Suppressor macrophage treated with lipopolysaccharide for 1 hour (primary cell): ENCODE data around the gene GALE.
"Not testable (repeated sequence)": the region's sequence is repeated elsewhere in the genome, so short reads cannot be mapped to it uniquely, and the experiment has no call there.

Experiments used
- DNase-seq, 3 donors: peaks; one replicate each; pipeline ENCODE4 v3.0.0-alpha.2; 2020 to 2022

Gene GALE

GRCh38 chr1:23792151-23792945 lies 8.2 kb downstream of the GALE start:
- no peak for DNase-seq

- DNase-seq: peak in 1 of 3 donors; percentile 31
Measured at GRCh38 chr1:23791516-23792047, 9.0 kb downstream of the GALE start.

GRCh38 chr1:23790696-23791515 lies 9.6 kb downstream of the GALE start, which contains the start of gene LYPLA2:
Gene LYPLA2, plus strand, starts transcription at chr1:23791145. Its CDS starts 1,538 bp downstream, at chr1:23792683.
- DNase-seq: peak; percentile 97 to 98 (median 97)

GRCh38 chr1:23788695-23789094 lies 11.9 kb downstream of the GALE start:
- no peak for DNase-seq

GRCh38 chr1:23787701-23788100 lies 12.9 kb downstream of the GALE start:
- no peak for DNase-seq

- DNase-seq: peak in 1 of 3 donors; percentile 16
Measured at GRCh38 chr1:23784846-23785245, 15.7 kb downstream of the GALE start.

- DNase-seq: not testable (repeated sequence)
Measured at GRCh38 chr1:23783141-23783540, 17.4 kb downstream of the GALE start.

- DNase-seq: peak; percentile 45 to 72 (median 67)
Measured at GRCh38 chr1:23779826-23780371, 20.7 kb downstream of the GALE start.

GRCh38 chr1:23777979-23778814 lies 22.4 kb downstream of the GALE start, which contains the start of gene PITHD1:
Gene PITHD1, plus strand, starts transcription at chr1:23778418. Its CDS starts 98 bp downstream, at chr1:23778516.
- DNase-seq: peak; percentile 90 to 94 (median 91)

- no peak for DNase-seq
Measured at GRCh38 chr1:23776217-23776616, 24.3 kb downstream of the GALE start.

GRCh38 chr1:23774174-23774880 lies 26.2 kb downstream of the GALE start:
- DNase-seq: no peak

GRCh38 chr1:23772854-23773242 lies 27.7 kb downstream of the GALE start:
- no peak for DNase-seq

- DNase-seq: peak; percentile 89 to 92 (median 90)
Measured at GRCh38 chr1:23772049-23772853, 28.3 kb downstream of the GALE start.

- no peak for DNase-seq
Measured at GRCh38 chr1:23768733-23769132, 31.8 kb downstream of the GALE start.

GRCh38 chr1:23763041-23763577 lies 37.4 kb downstream of the GALE start:
- DNase-seq: no peak

GRCh38 chr1:23759277-23759676 lies 41.3 kb downstream of the GALE start:
- no peak for DNase-seq

- no peak for DNase-seq
Measured at GRCh38 chr1:23757812-23758211, 42.7 kb downstream of the GALE start.

GRCh38 chr1:23756676-23757075 lies 43.9 kb downstream of the GALE start:
- DNase-seq: no peak

- no peak for DNase-seq
Measured at GRCh38 chr1:23752909-23753308, 47.6 kb downstream of the GALE start.

- DNase-seq: no peak
Measured at GRCh38 chr1:23751815-23752200, 48.7 kb downstream of the GALE start.
